C4-2B (cell line): ENCODE measurements around the gene SLC9A1.

Experiments
- ZFX ChIP-seq: fragments of 450-650 bp; IDR thresholded peaks from 2 replicates; pipeline ENCODE4 v1.6.1; 2017
- TF ChIP-seq, protein P1 (sequence below): fragments of 450-650 bp; conservative IDR thresholded peaks from 2 replicates; pipeline ENCODE4 v1.5.1; 2017; ENCODE audit warnings: mild to moderate bottlenecking

DNA sequence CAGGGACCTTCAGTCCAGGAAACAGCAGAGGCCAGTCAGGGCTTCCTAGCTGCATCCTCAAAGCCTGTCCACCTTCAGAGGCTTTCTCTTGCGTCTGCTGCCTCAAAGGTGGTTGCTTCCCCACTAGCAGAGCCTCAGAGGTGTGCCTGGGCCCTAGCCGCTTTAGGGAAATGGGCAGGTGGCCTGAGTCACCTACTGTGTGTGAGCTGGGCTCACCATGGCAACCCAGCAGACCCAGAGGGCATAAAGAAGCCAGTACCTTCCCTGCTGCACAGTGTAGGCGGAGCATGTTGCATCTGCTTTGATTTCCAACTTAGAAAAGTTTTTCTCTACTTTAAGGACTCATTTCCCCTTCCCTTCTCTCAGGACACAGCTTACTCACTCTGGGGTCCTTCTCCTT lies 12.5 kb downstream of the SLC9A1 start:
- TF ChIP-seq, protein P1, sequence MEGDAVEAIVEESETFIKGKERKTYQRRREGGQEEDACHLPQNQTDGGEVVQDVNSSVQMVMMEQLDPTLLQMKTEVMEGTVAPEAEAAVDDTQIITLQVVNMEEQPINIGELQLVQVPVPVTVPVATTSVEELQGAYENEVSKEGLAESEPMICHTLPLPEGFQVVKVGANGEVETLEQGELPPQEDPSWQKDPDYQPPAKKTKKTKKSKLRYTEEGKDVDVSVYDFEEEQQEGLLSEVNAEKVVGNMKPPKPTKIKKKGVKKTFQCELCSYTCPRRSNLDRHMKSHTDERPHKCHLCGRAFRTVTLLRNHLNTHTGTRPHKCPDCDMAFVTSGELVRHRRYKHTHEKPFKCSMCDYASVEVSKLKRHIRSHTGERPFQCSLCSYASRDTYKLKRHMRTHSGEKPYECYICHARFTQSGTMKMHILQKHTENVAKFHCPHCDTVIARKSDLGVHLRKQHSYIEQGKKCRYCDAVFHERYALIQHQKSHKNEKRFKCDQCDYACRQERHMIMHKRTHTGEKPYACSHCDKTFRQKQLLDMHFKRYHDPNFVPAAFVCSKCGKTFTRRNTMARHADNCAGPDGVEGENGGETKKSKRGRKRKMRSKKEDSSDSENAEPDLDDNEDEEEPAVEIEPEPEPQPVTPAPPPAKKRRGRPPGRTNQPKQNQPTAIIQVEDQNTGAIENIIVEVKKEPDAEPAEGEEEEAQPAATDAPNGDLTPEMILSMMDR = no peak
- TF ChIP-seq ZFX = no peak
